Activated CD4-positive, alpha-beta T cell treated with anti-CD3 and anti-CD28 coated beads, Interleukin-2, Interleukin-4, amounts not matched to agents 100 ng/mL and 50 ng/mL, durations not matched to agents 16 hours and 8 hours (primary cell): ENCODE results near the gene SNCB.

Experiments
- DNase-seq: peaks from one replicate; pipeline ENCODE4 v3.0.0-alpha.2; 2020; ENCODE audit warnings: low spot score

SNCB gene

GRCh38 chr5:176644294-176644693 is 14.0 kb upstream of the SNCB start:
- no peak for DNase-seq

- DNase-seq: no peak
These were observed 13.3 kb upstream of the SNCB start for GRCh38 chr5:176643491-176644219.

- no peak for DNase-seq
These were observed 12.5 kb upstream of the SNCB start for GRCh38 chr5:176642675-176643490.

- DNase-seq: no peak
These were observed 10.3 kb upstream of the SNCB start for GRCh38 chr5:176640616-176641015.

GRCh38 chr5:176639981-176640380 is 9.6 kb upstream of the SNCB start:
- DNase-seq: no peak

GRCh38 chr5:176639208-176639607 is 8.9 kb upstream of the SNCB start:
- DNase-seq: no peak

GRCh38 chr5:176638437-176638836 is 8.1 kb upstream of the SNCB start:
- DNase-seq: no peak

GRCh38 chr5:176637556-176637955 is 7.2 kb upstream of the SNCB start:
- DNase-seq: no peak

- DNase-seq: no peak
These were observed 6.1 kb upstream of the SNCB start for GRCh38 chr5:176636426-176636825.

- DNase-seq: no peak
These were observed 3.3 kb upstream of the SNCB start for GRCh38 chr5:176633598-176633997.

- DNase-seq: no peak
These were observed 2.4 kb upstream of the SNCB start for GRCh38 chr5:176632745-176633144.

- no peak for DNase-seq
These were observed 1.3 kb upstream of the SNCB start for GRCh38 chr5:176631383-176632200.

GRCh38 chr5:176630681-176631222 is 418 bp upstream of the SNCB start:
- DNase-seq: no peak

GRCh38 chr5:176629317-176629852 is 949 bp downstream of the SNCB start:
- no peak for DNase-seq

- no peak for DNase-seq
These were observed 1.7 kb downstream of the SNCB start for GRCh38 chr5:176628406-176629228.

- no peak for DNase-seq
These were observed 2.8 kb downstream of the SNCB start for GRCh38 chr5:176627582-176627981.

GRCh38 chr5:176626876-176627236 is 3.5 kb downstream of the SNCB start:
- DNase-seq: no peak

GRCh38 chr5:176625966-176626875 is 4.1 kb downstream of the SNCB start:
- no peak for DNase-seq

GRCh38 chr5:176625512-176625911 is 4.8 kb downstream of the SNCB start:
- no peak for DNase-seq

GRCh38 chr5:176624938-176625337 is 5.4 kb downstream of the SNCB start:
- no peak for DNase-seq
